Stimulated activated CD8-positive, alpha-beta memory T cell treated with anti-CD3 and anti-CD28 coated beads, Interleukin-4, amount 100 ng/mL, for 4 hours (primary cell): ENCODE data around the gene VPS35L.

Source experiments
- DNase-seq, 2 donors: peaks; one replicate each; pipeline ENCODE4 v3.0.0-alpha.2; 2020; ENCODE audit warnings: low read depth in 2 of 2, low spot score in 1 of 2

The VPS35L gene, protein sequence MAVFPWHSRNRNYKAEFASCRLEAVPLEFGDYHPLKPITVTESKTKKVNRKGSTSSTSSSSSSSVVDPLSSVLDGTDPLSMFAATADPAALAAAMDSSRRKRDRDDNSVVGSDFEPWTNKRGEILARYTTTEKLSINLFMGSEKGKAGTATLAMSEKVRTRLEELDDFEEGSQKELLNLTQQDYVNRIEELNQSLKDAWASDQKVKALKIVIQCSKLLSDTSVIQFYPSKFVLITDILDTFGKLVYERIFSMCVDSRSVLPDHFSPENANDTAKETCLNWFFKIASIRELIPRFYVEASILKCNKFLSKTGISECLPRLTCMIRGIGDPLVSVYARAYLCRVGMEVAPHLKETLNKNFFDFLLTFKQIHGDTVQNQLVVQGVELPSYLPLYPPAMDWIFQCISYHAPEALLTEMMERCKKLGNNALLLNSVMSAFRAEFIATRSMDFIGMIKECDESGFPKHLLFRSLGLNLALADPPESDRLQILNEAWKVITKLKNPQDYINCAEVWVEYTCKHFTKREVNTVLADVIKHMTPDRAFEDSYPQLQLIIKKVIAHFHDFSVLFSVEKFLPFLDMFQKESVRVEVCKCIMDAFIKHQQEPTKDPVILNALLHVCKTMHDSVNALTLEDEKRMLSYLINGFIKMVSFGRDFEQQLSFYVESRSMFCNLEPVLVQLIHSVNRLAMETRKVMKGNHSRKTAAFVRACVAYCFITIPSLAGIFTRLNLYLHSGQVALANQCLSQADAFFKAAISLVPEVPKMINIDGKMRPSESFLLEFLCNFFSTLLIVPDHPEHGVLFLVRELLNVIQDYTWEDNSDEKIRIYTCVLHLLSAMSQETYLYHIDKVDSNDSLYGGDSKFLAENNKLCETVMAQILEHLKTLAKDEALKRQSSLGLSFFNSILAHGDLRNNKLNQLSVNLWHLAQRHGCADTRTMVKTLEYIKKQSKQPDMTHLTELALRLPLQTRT

DNA sequence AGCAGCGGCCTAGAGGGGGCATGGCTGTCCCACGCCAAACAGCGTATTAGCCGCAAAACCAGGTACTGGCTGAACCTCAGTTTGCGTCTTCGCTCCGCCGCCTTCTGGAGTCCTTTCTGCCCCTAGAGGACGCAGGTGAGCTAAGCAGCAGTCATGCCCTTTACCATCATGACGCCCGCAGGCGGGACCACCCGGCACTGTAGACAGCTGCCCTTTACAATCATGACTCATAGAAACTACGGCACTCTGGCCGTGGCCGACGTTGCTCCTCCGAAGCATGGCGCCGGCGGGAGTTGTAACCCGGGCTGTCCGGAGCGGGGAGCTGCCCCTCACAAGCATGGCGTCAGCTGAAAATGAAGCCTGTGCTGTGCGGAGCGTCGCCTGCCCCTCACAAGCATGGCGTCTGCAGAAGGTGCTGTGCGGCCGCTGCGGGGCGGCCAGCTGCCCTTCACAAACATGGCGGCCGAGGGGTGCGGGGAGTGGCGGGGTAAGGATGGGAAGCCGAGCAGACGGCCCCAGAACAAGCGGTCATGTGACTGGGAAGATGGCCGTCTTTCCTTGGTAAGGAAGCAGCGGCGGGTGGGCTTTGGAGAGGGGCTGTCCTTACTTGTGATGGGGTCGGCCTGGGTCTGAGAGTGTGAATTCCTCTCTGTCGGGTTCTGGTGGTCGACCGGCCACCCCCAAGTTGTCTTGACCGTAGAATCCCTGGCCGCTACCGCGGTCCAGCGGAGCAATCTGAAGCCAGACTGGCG is at the start of gene VPS35L:
Gene VPS35L (plus strand): TSS at position 518 of the 752 bp plus-strand sequence. CDS start 27 bp downstream, at position 545.
- DNase-seq, result peak; percentile 91 to 94

DNA sequence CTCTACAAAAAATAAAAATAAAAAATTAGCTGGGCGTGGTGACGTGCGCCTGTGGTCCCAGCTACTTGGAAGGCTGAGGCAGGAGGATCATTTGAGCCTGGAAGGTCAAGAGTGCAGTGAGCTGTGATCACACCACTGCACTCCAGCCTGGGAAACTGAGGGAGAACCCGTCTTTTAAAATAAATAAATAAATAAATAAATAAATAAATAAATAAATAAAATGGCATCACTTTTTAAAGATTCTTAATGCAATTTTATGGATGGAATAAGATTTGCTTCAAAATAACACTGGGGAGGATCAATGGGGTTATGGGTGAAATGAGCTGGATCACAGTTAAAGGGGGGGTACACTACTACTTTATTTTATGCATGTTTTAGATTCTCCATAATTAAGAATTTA is 48.5 kb upstream of the VPS35L start:
- DNase-seq, result no peak

DNA sequence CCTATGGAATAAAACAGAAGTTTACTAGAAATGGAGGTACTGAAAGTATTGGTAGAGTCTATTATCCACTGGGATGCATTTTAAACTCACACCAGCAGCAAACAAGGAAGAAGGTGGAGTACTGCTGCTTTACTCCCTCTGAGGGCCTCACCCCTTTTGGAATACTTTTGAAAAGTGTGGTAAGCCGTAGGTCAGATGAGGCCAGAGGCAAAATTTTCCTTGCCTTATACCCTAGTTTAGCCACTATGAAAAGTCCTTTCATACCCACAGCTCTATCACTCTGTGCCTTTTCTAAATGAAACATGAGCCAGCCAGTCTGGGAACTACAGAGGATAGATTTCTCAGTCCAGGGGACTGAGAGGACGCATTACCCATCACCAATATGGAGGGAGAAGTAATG is 47.6 kb upstream of the VPS35L start:
- no peak for DNase-seq

DNA sequence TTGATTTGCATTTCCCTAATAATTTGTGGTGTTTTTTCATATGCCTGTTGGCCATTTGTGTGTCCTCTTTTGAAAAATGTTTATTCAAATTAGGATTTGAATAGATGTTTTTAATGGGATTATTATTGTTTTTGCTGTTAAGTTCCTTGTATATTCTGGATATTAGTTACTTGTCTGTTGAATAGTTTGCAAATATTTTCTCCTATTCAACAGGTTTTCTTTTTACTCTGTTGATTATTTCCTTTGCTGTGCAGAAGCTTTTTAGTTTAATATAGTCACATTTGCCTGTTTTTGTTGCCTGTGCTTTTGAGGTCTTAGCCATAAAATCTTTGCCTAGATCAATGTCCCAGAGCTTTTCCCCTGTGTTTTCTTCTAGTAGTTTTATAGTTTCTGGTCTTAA is 43.2 kb upstream of the VPS35L start:
- DNase-seq, result no peak

DNA sequence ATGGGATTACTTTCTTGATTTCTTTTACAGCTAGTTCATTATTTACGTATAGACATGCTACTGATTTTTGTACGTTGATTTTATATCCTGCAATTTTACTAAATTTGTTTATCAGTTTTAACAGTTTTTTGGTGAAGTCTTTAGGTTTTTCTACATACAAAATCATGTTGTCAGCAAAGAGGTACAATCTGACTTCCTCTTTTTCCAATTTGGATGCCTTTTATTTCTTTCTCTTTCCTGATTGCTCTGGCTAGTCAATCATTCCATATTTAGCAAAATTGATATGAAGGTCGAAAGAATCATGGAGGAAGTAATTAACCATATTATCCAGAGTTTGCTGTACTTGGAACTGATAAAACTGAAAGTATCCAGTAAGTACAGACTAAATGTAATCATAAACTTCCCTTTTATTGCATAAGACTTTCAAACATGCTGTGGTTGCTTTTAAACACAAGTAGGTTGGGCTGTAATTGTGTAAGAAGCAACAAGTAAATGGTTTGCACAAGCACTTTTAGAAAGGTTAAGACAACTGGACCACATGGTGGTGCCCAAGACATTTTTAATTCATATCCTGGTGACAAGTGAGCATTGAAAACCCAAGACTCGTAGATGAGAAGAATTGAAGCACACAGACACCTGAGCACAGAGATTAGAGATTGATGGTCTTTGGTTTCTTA is 42.0 kb upstream of the VPS35L start:
- no peak for DNase-seq

DNA sequence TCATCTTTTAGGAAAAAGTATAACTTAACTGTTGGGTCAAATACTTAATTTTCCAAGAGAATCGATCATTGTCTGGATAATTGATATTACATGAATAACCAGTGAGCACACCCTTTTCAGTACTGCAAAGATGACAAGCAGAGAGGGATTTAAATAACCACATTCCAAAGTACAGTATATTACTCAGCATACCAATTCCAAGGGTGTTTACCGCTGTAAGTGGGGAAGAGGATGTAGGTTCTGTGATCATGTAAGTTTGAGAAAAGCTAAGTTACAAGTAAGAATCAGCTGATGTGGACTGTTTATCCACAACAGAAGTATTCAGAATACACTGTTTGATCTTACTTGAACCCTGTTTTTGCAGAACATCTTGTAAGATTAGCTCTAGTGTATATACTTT is 39.7 kb upstream of the VPS35L start:
- DNase-seq, result no peak

DNA sequence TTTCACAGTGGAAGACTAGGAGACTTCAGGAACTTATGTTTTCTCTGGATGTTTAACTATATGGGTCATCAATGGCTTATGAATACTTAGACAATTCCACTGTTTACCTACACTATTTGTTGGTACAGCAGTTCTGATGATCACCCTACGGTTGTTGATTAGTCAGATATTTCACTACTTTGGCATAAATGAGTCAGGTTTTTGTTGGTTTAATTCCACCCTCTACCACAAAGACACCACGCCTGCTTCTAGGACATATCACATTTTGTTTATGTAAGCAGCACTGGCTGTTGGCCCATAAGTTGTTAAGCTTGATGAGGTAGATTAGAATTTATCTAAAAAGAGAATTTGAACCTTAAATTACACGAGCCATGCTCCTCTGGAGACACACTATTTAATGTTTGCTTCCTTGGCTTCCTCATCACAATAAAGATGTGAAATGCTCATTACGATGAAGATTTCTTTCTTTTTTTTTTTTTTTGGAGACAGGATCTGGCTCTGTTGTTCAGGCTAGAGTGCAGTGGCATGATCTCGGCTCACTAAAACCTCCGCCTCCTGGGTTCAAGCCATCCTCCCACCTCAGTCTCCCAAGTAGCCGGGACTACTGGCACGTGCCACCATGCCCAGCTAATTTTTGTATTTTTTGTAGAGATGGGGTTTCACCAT is 37.9 kb upstream of the VPS35L start:
- DNase-seq, result no peak

DNA sequence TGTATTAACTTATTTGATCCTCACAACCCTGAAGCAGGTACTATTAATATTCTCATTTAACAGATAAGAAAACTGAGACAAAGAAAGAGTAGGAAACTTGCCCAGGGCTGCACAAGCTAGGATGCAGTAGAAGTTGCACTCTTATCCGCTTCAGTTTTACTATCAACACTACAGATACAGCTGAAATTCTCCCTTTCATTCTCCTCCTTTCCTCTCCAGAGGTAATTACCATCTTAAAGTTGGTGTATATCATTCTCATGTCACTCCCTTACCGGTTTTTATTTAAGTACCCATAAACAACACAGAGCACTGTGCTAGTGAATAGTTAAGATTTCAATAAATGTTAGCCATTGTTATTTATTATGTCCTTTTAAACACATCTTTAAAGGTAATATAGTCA is 37.1 kb upstream of the VPS35L start:
- DNase-seq, result no peak

DNA sequence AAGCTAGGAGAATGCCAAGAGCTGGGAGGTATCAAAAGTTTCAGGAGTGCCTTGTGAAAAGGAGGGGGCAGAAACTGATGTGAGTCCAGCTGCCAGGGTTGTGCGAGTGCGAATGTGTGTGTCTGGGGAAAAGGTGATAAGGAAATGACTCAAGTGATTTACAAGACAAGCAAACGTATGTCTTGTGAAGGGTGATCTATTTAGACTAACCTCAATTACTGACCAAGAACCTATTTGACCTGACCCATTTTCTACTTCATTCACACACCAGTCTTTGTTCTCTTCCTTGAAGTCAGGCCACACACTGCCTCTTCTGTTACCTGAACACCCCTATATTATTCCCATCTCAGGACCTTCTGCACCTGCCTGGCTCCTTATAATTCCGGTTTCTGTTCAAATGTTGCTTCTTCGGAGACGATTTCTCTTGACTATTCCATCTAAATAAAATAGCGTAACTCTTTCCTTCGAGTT is 34.6 kb upstream of the VPS35L start:
- no peak for DNase-seq

DNA sequence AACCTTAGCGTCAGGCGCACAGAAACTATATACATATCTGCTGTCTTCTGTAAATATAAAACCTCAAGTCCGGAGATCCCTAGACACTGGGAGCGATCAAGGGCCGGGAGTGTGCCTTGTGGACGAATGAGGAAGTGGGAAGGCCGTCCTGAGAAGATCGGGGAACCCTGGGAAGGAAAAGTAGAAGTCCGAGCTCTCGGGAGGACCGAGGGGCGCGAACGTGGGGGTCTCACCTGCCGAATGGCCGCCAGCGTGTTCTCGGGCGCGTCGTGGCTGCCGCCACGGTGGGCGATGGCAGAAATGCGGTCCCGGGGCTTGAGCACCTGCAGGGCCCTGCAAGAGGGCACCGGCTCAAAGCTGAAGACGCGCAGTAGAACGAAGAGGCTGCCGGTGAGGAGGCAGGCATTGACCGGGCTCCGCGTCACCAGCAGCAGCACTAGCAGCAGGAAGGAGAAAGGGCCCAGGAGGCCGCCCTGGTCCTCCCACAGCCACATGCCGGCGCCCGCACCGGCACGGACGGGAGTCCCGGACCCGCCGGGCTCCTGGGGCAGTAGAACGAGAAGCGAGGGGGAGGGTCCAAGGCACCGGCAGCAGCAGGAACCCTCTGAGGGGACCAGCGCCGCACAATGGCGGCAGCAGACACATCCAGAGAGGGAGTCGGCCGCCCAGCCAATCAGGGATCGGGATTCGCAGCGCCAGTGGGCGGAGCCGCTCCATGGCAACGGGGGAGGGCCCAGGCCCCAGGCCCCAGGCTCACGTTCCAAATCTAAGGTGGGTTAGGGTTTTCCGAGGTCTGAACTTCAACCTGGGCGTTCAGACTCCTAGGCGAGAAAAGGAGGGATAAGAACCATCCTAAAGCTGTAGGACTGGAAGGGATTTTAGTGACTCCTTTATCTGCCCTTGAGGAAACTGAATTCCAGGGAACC is 33.8 kb upstream of the VPS35L start, which contains the start of gene GDE1:
Gene GDE1 (minus strand): TSS at position 628 of the 926 bp plus-strand sequence. CDS start 134 bp downstream, at position 494.
- peak; percentile 87 to 88 for DNase-seq

DNA sequence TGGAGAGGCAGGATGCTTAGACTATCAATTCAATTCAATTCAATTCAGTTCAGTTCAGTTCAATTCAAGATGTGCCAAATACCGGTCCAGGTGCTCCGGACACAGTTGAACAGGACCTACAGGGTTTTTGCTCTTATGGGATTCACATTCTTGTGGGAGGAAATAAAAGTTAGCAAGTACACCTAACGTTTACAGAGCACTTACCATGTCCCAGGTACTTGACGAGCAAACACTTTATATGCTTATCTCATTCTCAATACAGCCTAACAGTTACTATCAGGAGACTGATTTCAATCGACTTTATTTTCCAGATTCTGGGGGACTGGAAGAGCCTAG is 33.1 kb upstream of the VPS35L start:
- DNase-seq, result no peak

DNA sequence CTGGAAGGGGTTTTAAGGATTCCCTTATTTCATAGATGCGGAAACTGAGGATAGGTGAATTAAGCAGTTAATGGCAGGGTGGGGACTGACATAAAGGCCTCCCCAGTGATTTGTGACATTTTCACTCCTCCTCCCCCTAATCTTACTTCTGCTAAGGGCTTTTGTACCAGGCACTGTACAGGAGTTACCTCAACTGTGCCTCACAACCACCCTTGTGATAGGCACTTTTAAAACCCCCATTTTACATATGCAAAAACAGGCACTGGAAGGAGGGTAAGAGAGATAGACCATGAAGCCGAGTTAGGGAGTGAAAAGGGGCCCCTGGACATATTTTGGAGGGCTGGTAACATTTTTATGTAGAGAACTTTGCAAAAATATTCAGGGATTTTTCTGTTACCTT is 32.7 kb upstream of the VPS35L start:
- DNase-seq, result no peak

DNA sequence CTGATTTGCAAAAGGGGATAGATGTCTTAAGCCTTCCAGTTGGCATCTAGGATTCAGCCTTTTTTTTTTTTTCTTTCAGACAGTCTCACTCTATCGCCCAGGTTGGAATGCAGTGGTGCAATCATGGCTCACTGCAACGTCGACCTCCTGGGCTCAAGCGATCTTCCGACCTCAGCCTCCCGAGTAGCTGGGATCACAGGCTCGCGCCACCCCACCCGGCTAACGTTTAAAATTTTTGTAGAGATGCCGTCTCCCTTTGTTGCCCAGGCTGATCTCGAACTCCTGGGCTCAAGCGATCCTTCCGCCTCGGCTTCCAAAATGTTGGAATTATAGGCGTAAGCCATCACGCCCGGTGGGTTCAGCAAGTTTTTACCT is 32.3 kb upstream of the VPS35L start:
- no peak for DNase-seq

DNA sequence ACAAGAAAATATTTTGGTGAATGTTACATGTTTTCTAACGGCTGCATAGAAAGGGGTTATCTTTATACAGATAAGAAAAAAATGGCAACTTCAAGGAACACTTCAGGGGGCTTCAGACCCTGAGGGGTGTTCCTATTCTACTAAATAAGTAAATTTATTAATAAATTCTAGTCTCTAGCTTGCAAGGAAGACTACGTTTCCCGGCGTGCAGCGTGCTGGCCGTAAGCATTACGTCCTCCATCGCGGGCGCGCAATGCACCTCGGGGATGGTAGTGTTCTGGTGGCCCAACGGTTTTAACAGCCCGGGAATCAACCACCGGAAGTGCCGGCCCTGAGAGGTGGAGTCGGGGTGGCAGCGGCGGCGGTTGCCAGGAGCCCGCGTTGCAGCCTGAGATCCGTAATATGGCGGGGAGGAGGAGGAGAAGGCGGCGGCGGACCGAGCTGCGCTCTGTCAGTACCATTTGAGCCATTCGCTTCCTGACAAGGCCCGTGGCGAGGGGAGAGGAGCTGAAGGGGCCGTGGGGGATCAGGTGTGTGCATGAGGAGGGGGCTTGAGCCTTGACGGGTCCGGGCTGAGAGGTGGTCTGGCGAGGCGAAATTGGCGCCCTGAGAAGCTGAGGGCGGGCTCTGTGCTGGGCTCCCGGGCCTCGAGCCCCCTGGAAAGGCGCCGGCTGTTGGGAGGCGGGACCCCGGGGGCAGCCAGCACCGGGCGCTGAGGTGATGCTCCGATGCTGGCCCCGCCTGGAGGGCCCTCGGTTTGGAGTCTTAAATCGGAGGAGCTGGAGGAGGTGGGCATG is 31.7 kb upstream of the VPS35L start, which contains the start of gene CCP110:
Gene CCP110 (plus strand): TSS at position 384 of the 797 bp plus-strand sequence. CDS start 3,940 bp downstream, outside the sequence.
- DNase-seq, result peak; percentile 89 to 90

DNA sequence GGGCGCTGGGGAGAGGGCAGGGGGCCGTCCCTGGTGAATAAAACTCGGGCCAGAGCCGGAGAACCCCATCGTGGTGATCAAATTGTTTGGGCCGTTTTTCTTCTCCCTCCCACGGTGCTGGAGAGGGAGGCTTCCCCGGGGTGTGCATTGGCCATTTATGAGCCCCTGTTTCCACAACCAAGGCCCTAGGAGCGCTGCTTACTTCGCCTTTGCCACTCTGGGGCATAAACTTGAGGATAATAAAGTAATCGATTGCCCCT is 31.2 kb upstream of the VPS35L start:
- DNase-seq, result no peak

DNA sequence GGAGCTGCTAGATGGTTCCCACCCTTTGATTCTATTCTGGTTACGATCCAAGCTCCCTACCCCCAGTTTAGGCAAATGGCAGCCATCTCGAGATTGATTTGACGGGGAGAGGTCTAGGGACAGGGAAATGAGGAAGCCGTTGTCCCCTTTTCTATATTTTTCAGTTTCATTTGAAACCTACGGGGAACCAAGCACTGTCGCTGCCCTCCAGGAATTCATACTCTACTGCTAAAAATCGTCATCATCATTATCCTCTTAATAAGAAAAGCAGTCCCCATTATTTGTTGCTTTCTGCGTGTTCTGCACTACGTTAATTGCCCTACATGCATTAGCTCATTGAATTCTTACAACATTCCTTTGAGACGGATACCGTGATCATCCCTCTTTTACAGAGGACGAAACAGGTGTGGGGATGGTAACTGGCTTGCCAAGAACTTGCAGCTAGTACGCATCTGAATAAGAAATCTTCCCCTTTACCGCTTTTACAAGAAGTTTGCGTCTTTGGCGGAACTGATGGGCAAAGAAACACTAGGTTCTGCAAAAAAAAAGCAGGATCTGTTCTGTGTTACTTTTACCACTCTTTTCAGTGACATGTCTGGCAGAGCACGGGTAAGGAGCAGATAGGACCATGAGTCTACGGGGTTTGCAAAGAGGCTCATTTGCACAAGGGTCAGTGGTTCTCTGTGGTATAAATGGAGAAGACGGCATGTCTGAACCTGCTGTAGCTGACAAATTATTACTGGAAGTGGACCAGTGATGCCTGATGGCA is 30.7 kb upstream of the VPS35L start:
- no peak for DNase-seq

DNA sequence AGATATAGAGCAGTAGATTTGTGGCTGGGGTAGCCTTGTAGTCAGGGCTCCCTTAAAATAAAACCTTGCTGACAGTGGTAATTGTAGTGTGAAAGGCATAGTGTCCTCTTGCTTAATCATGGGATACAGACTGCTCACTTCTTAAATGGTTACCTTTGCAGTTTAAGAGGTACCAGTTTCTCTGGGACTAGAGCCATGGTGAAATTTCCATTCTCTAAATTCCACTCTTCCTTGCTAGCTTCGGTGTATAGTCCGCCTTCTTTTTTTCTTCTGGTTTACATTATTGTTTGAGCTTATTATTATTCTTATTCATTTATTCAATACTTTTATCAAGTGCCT is 30.1 kb upstream of the VPS35L start:
- no peak for DNase-seq

DNA sequence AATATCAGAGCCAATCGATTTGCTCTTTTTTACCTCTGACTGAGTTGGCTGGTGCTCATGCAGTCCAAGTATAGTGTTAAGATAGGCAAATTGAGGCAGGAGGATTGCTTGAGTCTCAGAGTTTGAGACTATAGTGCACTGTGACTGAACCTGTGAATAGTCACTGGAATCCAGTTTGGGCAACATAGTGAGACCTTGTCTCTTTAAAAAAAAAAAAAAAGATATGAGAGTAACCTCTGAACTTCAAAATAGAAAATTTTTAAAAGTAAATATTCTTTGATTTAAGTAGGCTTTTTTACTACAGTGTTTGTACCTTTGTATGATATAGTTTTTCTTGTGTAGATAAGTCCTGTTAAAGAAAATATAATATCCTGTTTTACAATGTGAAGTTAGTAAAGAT is 28.3 kb upstream of the VPS35L start:
- no peak for DNase-seq
